Left colon (tissue), 2 donors: ENCODE data around the gene GMNN. TPM values are rescaled to one million over a fixed set of nuclear protein-coding genes. Genes with fewer than 3 reads are reported as not detected.
"Not testable (repeated sequence)": the region's sequence is repeated elsewhere in the genome, so short reads cannot be mapped to it uniquely, and the experiment has no call there.

Experiments used
- ATAC-seq: fragments of 200-7000 bp; cut with Tn5 transposase; one replicate; pipeline ENCODE4 v1.9.1; 2020; ENCODE audit warnings: mild to moderate bottlenecking, moderate library complexity
- DNase-seq, 2 donors: peaks; one replicate each; pipeline ENCODE4 v3.0.0-alpha.2; 2020
- intact Hi-C, 2 donors: fragments of 100-400 bp; cut with DNase I in 1 of 2; cut with micrococcal nuclease in 1 of 2; formaldehyde crosslinking; loops; one replicate each; pipeline versions ENCODE4 v1.11.2 to v1.14.0; 2022; cut with DNase I, micrococcal nuclease
- long read RNA-seq: library from polyadenylated mRNA; unstranded; transcript quantifications from one replicate; pipeline ENCODE4 v2.0.0, GENCODE V29; 2021
- total RNA-seq, 2 donors: library from RNA; stranded (reverse); fragmentation: NEBNext Ultra II Directional; extraction: Animal tissue kit (Norgen Biotek cat#: 25700); gene quantifications; one replicate each; pipeline ENCODE4 v1.2.1, GENCODE V29; 2021
- donor health status: DM: no; HTN: no; CAD: no.
- donor health status: DM: yes; HTN: yes; CAD: no.

Gene GMNN
- 10 to 100 TPM; 40.7 to 67.2 TPM for total RNA-seq
- long read RNA-seq, transcript GMNN-202 (7 exons, 1,133 nt), result major isoform, 21 of 49 reads
- long read RNA-seq, transcript GMNN-201 (7 exons, 1,262 nt), result minor isoform, 16 of 49 reads
- long read RNA-seq, partial matches to known transcripts, result 3 of 49 reads
- long read RNA-seq, other reads (novel, unspliced or antisense), result 6 of 49 reads

DNA sequence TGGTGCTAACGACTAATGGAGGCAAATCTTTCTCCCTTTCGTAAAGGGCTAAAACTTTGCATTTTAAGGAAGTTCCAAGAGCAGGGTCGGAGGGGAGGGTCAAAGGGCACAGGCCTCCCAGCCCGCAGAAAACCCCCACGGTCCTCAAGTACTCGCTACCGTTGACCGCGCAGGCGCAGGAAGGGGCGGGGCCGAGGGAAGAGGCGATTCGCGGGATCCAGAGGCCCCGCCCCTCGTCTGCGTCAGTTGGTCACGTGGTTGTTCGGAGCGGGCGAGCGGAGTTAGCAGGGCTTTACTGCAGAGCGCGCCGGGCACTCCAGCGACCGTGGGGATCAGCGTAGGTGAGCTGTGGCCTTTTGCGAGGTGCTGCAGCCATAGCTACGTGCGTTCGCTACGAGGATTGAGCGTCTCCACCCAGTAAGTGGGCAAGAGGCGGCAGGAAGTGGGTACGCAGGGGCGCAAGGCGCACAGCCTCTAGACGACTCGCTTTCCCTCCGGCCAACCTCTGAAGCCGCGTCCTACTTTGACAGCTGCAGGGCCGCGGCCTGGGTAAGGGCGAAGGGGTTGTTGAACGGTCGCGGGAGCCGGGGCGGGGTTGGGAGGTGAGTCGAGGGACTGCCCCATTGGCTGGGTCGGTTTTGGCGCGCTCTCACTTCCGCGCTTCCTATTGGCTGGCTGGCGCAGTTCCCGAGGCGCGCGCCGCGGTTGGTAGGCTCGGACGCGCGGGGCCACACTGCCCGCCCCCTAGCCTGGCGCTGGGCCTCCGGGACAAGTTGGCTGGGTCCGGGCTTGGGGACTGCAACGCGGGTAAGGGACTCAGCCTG is at the start of gene GMNN:
Gene GMNN (plus strand): TSS at position 242 of the 824 bp plus-strand sequence. CDS start 2,310 bp downstream, outside the sequence.
- peak; percentile 98 to 100 for DNase-seq
- peak; percentile 84 for ATAC-seq
- intact Hi-C loops, result no loop called here

DNA sequence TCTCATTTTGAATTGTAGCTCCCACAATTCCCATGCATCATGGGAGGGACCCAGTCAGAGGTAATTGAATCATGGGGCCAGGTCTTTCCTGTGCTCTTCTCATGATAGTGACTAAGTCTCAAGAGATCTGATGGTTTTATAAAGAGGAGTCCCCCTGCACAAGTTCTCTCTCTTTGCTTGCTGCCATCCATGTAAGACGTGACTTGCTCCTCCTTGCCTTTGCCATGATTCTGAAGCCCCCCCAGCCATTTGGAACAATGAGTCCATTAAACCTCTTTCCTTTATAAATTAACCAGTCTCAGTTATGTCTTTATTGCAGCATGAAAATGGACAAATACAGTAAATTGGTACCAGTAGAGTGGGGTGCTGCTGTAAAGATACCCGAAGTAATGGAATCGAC is 44.1 kb upstream of the GMNN start:
- ATAC-seq, DNase-seq, intact Hi-C loops: not testable (repeated sequence)

DNA sequence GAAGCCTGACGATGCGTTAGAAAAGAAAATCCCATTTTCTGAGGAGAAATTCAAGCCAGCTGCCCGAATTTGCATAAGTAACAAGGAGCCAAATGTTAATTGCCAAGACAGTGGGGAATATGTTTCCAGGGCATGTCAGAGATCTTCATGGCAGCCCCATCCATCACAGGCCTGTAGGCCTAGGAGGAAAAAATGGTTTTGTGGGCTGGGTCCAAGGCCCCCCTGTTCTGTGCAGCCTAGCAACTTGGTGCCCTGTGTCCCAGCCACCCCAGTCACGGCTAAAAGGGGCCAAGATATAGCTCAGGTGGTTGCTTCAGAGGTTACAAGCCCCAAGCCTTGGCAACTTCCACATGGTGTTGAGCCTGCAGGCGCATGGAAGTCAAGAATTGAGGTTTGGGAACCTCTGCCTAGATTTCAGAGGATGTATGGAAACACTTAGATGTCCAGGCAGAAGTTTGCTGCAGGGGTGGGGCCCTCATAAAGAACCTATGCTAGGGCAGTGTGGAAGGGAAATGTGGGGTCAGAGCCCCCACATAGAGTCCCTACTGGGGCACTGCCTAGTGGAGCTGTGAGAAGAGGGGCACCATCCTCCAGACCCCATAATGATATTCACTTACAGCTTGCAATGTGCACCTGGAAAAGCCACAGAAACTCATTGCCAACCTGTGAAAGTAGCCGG is 43.1 kb upstream of the GMNN start:
- DNase-seq, ATAC-seq, intact Hi-C loops: not testable (repeated sequence)

DNA sequence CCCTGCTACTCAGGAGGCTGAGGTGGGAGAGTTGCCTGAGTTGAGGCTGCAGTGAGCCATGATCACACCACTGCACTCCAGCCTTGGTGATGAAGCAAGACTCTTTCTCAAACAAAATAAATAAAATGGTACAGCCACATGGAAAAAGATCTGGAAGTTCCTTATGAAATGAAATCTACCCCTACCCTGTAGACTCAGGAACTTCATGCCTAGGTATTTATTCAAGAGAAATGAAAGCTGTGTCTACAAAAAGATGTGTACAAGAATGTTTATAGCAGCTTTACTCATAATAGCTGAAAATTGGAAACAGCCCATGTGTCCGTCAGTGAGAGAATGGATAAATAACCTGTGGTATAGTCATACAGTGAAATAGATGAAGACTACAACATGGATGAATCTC is 40.6 kb upstream of the GMNN start:
- intact Hi-C loops, result no loop called here
- ATAC-seq (no peak), DNase-seq (no peak)

DNA sequence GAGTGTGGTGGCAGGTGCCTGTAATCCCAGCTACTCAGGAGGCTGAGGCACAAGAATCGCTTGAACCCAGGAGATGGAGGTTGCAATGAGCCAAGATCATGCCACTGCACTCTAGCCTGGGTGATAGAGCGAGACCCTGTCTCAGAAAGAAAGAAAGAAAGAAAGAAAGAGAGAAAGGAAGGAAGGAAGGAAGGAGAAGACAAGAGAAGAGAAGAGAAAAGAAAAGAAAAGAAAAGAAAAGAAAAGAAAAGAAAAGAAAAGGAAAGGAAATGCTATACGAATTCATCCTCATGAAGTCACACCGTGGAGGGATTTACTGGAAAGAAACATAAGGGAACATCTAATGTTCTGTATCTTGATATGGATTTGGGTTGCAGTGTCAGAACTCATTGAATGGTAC is 40.0 kb upstream of the GMNN start:
- ATAC-seq, intact Hi-C loops, DNase-seq: not testable (repeated sequence)

DNA sequence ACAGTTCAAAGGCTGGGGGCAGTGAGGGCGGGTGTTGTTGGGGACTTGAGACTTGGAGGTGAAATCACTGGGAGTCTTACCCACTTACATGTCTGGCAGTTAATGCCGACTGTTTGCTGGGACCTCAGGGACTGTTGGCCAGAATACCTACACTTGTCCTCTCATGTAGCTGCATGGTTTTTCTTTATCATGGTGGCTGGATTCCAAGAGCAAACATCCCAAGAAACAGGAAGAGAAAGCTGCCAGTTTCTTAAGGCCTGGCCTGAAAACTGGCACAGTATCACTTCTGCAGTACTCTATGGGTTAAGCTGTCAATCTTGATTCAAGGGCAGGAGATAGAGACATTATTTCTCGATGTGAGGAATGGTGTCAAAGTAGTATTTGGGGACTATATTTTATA is 36.0 kb upstream of the GMNN start:
- ATAC-seq (no peak), DNase-seq (no peak)
- intact Hi-C loops, result no loop called here

DNA sequence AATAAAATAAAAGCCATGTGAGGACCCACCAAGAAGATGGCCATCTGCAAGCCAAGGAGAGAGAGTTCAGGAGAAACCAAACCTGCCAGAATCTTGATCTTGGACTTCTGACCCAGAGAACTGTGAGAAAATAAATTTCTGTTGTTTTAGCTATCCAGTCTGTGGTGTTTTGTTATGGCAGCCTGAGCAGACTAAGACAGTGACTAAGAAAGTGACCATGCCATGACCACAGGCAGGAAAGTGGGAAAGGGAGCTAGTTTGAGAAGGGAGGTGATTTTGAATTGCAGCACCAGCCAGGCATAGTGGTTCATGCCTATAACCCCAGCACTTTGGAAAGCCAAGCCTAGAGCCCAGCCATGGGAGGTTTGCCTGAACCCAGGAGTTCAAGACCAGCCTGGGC is 33.9 kb upstream of the GMNN start:
- ATAC-seq, result no peak
- DNase-seq, result no peak
- intact Hi-C loops, result no loop called here

DNA sequence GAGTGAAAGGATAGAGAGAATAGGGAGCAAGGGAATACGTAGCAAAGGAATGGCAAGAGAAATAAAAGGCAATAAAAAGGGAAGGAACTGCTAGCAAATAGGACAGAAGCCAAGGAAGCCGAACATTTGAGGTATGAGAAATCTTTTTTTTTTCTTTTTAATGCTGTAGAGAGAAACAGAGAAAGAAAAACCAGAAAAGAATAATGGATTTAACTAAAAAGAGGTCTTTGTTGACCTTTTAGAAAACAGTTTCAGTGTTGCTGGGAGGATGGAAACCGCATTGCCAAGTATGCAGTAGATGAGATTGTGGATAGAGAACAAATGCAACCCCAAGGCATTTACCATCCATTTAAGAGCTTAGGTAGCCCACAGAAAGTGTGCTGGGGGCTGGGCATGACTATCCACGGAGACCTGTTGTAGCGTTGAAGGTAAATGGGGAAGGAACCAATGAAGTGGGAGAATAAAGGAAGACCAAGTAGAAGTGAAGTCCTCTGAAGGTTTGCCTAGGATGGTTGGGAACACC is 32.5 kb upstream of the GMNN start:
- DNase-seq (no peak), ATAC-seq (no peak)
- intact Hi-C loops, result no loop called here

DNA sequence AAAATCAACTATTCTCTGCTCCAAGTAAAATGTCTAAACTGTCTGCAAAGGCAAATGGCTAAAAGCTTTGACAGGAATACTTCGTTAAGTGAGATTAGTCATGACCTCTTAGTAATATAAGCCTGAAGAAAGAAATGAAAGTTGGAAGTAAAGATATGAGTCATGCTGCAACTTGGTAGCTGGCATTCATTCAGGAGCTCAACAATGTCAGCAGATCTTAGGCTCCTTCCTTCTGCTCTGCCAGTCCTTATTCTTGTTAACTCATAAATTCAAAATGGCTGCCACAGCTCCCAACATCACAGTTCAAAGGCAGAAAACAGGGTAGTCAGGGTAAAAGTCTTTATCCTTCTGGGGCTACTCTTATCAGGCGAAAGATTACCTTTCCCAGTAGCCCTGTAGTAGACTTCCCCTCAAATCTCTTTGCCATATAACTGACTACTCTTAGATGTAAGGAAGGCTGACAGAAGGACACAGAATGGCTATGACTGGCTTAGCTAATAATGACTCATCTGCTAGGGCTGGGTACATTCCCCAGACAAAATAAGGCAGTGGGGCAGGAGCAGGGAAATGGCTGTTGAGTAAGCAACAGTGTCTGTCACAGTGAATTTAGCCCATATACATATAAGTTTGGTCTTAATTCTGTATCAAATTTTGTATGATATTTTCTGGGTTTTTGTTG is 31.3 kb upstream of the GMNN start:
- DNase-seq (no peak), ATAC-seq (peak; percentile 64)
- intact Hi-C loops, result no loop called here

DNA sequence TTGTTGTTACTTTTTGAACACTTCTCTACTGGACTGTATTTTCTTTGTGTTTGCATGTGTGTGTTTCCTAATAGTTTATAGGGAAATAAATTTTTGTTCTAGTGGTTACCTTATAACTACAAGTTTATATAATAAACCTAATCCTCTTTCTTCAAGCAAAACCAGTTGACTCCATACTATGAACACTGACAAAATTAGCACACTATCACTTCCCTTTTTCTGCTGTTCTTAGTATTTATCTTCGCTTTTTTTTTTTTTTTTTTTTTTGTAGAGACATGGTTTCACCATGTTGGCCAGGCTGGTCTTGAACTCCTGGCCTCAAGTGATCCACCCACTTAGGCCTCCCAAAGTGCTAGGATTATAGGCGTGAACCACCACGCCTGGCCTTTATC is 30.8 kb upstream of the GMNN start:
- intact Hi-C loops, result no loop called here
- ATAC-seq, result no peak
- no peak for DNase-seq

DNA sequence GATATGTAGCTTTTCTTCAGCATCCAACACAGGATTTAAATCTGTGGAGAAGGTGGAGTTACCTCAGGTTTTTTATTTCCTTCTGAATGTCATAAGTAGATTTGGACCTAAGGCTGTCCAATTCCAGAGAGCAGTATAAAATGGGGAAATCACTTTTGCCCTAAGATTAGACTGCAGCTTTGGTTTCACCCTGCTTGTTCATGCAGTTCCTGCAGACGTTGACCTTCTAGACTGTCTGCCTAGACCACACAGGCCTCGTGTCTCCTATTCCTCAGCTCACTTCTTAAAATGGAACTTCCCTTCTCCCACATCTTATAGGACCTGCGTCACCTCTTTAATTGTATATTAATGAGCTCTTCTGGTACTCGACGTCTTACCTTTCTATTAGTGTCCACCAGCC is 29.8 kb upstream of the GMNN start:
- ATAC-seq (no peak), DNase-seq (no peak)
- intact Hi-C loops, result no loop called here

DNA sequence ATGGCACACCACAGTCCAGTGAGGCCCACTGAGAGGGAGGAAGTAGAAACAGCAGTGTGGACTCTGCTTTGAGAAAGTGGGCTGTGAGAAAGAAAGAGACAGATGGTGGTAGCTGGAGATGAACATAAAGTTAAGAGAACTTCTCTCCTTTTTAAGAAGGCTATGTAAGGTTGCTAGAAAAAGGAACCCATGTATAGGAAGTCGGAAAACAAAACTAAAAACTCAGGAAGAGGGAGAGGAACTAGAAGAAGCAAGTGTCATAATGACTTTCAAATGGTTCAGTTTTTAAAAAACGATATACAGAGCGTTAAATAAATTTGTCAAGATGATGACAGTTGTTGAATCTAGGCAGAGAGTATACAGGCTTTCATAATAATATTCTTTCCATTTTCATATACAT is 25.4 kb upstream of the GMNN start:
- DNase-seq, result no peak
- intact Hi-C loops, result no loop called here
- ATAC-seq, result no peak

DNA sequence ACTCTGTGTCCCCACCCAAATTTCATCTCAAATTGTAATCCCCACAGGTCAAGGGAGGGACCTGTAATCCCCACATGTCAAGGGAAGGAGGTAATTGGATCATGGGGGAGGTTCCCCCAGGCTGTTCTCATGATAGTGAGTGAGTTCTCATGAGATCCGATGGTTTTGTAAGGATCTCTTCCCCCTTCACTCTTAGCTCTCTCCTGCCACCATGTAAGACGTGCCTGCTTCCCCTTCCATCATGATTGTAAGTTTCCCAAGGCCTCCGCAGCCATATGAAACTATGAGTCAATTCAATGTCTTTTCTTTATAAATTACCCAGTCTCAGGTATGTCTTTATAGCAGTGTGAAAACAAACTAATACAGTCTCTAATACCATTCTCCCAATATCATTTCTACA is 23.9 kb upstream of the GMNN start:
- DNase-seq, intact Hi-C loops, ATAC-seq: not testable (repeated sequence)

DNA sequence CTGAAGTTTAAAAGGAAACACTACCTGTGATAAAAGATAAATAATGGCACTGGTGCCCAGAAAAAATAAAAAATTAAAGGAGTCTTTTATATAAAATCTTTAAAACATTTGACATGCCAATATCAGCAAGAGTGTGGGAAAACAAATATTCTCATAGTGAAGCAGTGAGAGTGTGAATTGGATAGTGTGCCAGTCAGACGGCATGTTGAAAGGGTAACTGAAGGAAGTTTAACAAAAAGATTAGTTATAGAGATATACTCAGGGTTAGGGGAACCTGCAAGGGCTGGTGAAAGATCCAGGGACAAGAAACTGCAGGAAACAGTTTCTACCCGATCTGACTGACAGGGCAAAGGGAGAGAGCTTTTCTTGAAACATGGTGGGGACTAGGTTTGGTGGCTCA is 22.2 kb upstream of the GMNN start:
- DNase-seq (no peak), ATAC-seq (no peak)
- intact Hi-C loops, result no loop called here

DNA sequence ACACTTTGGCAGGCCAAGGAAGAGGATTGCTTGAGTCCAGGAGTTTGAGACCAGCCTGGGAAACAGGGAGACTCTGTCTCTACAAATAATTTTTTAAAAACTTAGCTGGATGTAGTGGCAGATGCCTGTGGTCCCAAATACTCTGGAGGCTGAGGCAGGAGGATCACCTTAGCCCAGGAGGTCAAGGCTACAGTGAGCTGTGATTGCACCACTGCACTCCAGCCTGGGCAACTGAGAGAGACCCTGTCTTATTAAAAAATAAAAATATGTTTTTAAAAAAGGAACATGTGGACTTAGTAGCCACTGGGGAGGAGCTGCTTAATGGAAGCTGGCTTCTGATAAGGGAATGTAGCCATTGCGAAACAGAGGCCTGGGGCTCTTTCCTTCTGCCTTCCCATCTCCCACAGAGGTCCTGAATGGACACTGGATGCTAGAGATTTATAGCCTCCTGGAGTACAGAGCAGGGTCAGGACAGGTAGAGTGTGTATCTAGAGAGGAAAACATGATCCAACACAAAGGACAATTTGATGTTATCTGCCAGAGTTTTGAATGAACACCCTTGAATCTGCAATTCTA is 21.7 kb upstream of the GMNN start:
- ATAC-seq (no peak), DNase-seq (no peak)
- intact Hi-C loops, result no loop called here

DNA sequence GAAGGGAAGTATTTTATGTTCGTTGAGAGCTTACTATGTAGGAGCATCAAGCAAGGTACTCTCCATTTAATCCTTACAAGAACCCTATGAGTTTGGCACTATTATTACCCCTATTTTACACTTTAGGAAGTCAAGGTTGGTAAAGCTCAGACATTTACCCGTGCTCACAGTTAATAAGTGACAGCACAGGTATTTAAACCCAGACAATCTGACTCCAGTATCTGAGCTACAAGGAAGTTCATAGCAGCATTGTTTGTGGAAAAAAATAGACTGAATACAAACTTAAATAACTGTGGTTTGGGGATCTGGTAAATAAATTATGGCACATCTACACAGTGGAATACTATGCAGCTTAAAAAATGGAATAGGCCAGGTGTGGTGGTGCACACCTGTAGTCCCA is 21.2 kb upstream of the GMNN start:
- peak; percentile 64 for ATAC-seq
- intact Hi-C loops, result no loop called here
- no peak for DNase-seq

DNA sequence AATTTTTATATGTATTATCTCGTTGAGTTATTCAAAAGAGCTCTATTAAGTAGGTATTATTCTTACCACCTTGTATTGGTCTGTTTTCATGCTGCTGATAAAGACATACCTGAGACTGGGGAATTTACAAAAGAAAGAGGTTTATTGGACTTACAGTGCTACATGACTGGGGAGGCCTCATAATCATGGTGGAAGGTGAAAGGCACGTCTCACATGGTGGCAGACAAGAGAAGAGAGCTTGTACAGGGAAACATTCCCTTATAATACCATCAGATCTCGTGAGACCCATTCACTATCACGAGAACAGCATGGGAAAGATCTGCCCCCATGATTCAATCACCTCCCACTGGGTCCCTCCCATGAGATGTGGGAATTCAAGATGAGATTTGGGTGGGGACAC is 20.4 kb upstream of the GMNN start:
- intact Hi-C loops, DNase-seq, ATAC-seq: not testable (repeated sequence)

DNA sequence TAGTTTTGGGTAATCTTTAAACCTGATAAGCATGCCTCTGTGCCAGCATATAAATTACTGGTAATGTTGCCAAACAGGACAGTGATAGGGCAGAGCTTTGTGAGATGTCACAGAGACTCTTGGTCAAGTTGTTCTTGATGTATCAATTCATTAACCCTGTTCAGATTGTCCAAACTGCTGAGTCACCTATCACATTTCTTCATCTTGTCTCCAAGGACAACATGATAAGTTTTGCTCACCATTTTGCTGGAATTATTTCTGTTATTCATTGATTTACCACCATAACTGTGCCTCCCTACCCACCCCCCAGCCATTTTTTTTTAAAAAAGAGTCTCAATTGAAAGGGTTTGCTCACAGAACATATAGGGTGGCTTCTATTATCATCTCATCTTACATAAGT is 19.5 kb upstream of the GMNN start:
- no peak for ATAC-seq
- no peak for DNase-seq
- intact Hi-C loops, result no loop called here

DNA sequence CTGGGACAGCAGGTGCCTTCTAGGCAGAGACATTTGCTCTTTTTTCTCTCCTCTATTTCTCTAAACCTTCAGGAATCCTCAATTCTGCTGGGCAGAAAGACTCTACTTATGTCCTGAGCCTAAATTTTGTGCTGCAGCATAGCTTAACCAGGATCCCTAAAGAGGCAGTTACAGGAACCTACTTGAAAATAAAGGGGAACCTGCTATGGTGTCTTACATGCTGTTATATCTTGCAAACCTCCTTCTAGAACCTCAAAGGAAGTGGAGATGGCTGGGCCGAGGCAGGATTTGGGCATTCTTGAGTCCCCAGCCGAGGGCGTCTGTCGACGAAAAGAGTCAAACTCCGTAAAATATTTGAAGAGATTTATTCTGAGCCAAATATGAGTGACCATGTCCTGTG is 17.1 kb upstream of the GMNN start:
- ATAC-seq (no peak), DNase-seq (no peak)
- intact Hi-C loops, result no loop called here
